HUES48 (cell line): Measurements from ENCODE around the gene FRA10AC1.

Source experiments
- H3K27ac ChIP-seq: one replicate; pipeline ENCODE4 v1.7.0; 2013; ENCODE audit warnings: low read depth, low read length, inconsistent platforms
- H3K27me3 ChIP-seq: 2 replicates; pipeline ENCODE4 v1.6.1; 2013; ENCODE audit warnings: mild to moderate bottlenecking, low read length; ENCODE audit not compliant: control insufficient read depth, insufficient read depth
- H3K36me3 ChIP-seq: 2 replicates; pipeline ENCODE4 v1.6.1; 2013; ENCODE audit warnings: low read length; ENCODE audit not compliant: control insufficient read depth, insufficient read depth
- H3K4me1 ChIP-seq: 2 replicates; pipeline ENCODE4 v1.6.1; 2013; ENCODE audit warnings: mild to moderate bottlenecking, low read length; ENCODE audit not compliant: control insufficient read depth, insufficient read depth
- H3K4me3 ChIP-seq: 2 replicates; pipeline ENCODE4 v1.5.1; 2013; ENCODE audit warnings: mild to moderate bottlenecking, low read depth, low read length
- H3K9ac ChIP-seq: 2 replicates; pipeline ENCODE4 v1.6.1; 2013; ENCODE audit warnings: mild to moderate bottlenecking, low read depth, low read length, moderate library complexity
- H3K9me3 ChIP-seq: 2 replicates; pipeline ENCODE4 v1.6.1; 2013; ENCODE audit warnings: low read length; ENCODE audit not compliant: control insufficient read depth, insufficient read depth

FRA10AC1 gene, protein sequence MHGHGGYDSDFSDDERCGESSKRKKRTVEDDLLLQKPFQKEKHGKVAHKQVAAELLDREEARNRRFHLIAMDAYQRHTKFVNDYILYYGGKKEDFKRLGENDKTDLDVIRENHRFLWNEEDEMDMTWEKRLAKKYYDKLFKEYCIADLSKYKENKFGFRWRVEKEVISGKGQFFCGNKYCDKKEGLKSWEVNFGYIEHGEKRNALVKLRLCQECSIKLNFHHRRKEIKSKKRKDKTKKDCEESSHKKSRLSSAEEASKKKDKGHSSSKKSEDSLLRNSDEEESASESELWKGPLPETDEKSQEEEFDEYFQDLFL

DNA sequence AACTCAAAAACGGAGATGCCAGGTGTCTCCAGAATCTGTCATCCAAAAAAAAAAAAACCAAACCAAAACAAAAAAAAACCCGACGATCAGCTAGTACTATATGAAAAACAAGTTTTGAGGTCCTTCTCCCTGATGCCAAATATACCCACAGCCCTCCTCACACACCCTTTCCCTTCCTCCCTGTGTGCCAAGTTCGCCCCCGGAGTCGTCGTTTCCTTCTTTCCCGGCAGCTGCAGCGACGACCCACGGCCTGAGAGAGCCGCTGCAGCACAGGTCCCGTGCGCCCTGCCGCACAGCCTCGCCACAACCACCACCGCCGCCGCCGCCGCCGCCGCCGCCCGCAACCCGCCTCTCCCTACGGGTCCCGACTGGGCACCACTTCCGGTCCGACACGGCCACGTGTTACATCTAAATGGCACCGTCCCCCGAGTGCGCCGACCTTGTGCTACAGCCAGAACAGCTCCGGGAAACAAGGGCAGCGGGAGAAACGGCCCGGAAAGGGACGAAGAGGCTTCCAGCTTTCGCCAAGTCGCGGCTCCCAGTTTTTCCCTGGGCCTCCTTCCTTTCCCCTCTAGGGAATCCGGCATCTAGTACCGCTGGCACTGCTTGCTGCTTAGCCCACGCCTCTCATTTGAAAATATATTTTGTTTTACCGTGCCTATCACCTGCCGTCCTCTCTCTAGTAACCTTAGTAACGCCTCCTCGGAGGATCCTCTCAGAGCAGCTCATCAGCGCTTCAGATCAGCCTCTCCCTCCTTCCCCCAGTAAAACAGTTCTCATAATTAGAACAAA, at the start of gene FRA10AC1:
TSS of gene FRA10AC1 (minus strand) at position 383 of the 792 bp plus-strand sequence. CDS start 2,486 bp downstream, outside the sequence.
- Histone ChIP-seq H3K36me3 (peaks cover 25% of the 10 kb centered on the region), H3K27me3 (no peaks in the 10 kb centered on the region), H3K9ac (peak within 1 kb of the TSS; percentile 87), H3K4me3 (peak within 1 kb of the TSS; percentile 87), H3K9me3 (no peaks in the 10 kb centered on the region), H3K4me1 (peaks cover 16% of the 10 kb centered on the region; the same call in 1 of the 2 replicates), H3K27ac (peak within 1 kb of the TSS; percentile 82)

DNA sequence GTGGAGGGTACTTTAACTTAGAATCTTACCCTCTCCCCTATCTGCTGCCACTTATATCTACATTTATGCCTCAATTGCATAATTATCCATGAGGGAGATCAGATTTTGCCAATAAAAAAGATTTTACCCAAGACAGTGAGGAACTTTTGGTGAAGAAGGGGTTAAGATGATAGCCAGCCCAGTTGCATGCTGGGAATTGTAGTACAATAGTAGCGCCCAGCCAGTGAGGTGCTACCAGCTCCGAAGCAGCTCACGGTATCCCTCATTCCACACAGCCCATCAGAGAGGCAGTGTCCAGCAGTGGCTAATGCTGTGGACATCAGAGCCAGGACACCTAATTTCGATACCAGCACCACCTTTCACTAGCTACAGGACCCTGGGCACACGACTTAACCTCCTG, 49.4 kb upstream of the FRA10AC1 start:
- no peak overlapping the region for H3K27ac ChIP-seq
- no peaks in the 10 kb centered on the region for H3K36me3 ChIP-seq
- H3K27me3 ChIP-seq, result peaks cover 10% of the 10 kb centered on the region
- H3K9ac ChIP-seq, result no peak overlapping the region
- no peaks in the 10 kb centered on the region for H3K9me3 ChIP-seq
- H3K4me3 ChIP-seq, result peak overlapping the region; percentile 37; the same call in 1 of the 2 replicates
- peaks cover 53% of the 10 kb centered on the region for H3K4me1 ChIP-seq

DNA sequence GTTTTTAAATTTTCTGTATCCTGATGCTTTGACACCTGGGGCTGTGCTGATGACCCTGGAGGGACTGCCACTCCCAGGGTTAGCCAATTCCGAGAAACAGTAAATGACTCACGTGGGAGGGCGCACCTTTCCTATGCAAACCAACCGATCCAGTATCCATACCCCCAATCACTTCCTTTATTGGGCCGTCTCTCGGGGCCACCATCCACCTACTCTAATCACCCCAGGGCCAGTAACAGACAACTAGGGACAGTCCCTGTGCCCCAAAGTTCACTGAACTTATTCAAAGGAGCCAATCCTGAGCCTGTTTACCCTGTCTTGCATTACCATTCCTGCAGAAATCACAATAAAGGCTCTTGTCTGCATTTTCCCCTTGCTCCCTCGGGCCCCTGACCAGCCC, 48.7 kb upstream of the FRA10AC1 start:
- no peaks in the 10 kb centered on the region for H3K36me3 ChIP-seq
- peaks cover 46% of the 10 kb centered on the region for H3K4me1 ChIP-seq
- no peak overlapping the region for H3K9ac ChIP-seq
- H3K27ac ChIP-seq, result peak overlapping the region; percentile 32
- H3K27me3 ChIP-seq, result peaks cover 3% of the 10 kb centered on the region
- no peak overlapping the region for H3K4me3 ChIP-seq
- no peaks in the 10 kb centered on the region for H3K9me3 ChIP-seq

DNA sequence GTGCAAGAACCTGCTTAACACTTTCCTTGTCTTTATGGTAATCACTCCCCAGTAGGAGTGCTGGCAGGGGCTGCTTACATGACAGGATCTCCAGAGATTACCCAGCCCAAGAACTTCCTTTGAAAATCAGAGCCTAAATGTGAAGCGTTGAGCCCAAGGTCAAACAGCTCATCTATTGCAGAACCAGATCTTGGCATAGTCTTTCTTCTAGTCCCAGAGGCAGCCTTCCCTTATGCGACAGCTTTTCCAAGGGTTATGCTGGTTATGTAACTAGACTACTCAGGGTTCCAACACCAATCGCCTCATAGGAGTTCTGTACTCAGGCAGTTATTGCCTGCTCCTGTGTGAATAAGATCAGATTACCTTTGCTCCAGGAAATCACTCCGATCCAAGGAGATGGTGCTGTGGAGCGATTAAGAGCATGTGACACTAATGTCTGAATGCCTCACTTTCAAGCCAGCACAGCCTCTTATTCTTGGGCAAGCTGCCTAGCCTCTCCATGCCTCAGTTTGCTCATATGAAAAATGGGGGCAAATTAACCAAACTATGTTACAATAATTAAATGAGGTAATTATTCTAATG, 46.9 kb upstream of the FRA10AC1 start:
- H3K9me3 ChIP-seq, result no peaks in the 10 kb centered on the region
- no peak overlapping the region for H3K9ac ChIP-seq
- peaks cover 42% of the 10 kb centered on the region for H3K4me1 ChIP-seq
- no peaks in the 10 kb centered on the region for H3K36me3 ChIP-seq
- peak overlapping the region; percentile 85 for H3K27ac ChIP-seq
- no peaks in the 10 kb centered on the region for H3K27me3 ChIP-seq
- H3K4me3 ChIP-seq, result peak overlapping the region; percentile 32

DNA sequence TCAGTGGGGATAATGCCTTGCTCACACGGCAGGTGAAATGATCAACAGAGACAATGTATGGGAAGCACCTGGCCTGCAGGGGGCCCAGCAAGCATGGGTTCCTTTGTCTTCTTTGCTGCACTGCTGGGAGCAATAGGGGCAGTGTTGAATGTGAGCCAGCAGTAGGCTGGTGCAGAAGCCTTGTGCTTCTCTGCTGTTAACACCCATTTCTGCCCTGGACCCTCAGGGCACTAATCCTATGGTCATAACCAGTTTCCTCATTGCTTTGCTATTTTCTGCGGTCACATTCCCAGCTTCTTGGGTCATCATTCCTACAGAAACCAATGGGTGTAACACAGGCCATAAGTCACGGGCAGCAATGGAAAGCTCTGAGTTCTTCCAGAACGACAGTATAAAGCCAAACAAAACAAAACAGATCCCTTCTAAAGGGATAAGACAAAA, 44.5 kb upstream of the FRA10AC1 start:
- H3K9me3 ChIP-seq, result no peaks in the 10 kb centered on the region
- H3K4me1 ChIP-seq, result peaks cover 48% of the 10 kb centered on the region
- no peaks in the 10 kb centered on the region for H3K27me3 ChIP-seq
- no peaks in the 10 kb centered on the region for H3K36me3 ChIP-seq
- H3K4me3 ChIP-seq, result no peak overlapping the region
- H3K27ac ChIP-seq, result peak overlapping the region; percentile 58
- H3K9ac ChIP-seq, result no peak overlapping the region

DNA sequence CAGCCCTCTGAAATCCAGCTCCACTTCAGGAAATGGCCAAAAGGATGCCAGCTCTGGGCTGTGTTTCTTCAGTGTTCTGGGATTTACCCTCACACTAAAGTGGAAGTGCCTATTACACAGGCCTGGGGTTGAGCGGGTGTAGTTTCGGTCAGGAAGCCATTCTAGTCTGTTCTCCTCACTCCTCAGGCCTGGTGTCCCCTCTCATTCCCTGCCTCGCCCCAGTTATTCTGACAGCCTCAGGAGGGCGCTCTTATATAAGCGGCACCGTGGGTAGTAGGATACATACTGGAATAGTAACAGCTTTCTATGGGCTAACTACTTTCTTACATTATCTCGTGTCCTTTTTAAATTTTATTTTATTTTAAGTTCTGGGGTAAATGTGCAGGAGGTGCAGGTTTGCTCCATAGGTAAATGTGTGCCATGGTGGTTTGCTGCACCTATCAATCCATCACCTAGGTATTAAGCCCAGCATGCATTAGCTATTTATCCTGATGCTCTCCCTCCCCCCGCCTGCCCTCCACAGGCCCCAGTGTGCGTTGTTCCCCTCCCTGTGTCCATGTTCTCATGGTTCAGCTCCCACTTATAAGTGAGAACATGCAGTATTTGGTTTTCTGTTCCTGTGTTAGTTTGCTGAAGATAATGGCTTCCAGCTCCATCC, 43.1 kb upstream of the FRA10AC1 start:
- Histone ChIP-seq H3K9ac (no peak overlapping the region), H3K36me3 (no peaks in the 10 kb centered on the region), H3K27me3 (no peaks in the 10 kb centered on the region), H3K9me3 (no peaks in the 10 kb centered on the region), H3K27ac (no peak overlapping the region), H3K4me1 (peaks cover 35% of the 10 kb centered on the region), H3K4me3 (no peak overlapping the region)

DNA sequence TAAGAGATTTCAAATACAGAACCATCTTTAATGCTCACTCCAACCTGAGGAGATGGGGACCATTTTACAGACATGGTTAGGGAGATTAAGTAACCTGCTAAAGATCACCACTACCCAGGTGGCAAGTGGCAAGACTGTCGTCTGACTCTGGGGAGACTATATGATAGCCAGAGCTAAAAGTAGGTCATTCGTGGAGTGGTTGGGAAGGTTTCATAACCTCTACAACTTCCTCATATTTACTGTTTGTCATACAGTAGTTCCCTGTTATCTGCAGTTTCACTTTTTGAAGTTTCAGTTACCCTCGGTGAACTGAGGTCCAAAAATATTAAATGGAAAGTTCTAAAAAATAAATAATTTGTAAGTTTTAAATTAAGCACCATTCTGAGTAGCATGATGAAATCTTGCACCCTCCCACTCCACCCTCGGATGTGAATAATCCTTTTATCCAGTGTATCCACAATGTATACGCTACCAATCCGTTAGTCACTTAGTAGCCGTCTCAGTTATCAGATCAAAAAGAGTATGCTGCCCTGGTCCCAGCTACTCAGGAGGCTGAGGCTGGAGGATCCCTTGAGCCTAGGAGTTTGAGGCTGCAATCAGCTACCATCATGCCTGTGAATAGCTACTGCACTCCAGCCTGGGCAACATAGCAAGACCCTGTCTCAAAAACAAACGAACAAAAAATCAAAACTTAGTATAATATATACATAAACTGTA, 40.4 kb upstream of the FRA10AC1 start:
- Histone ChIP-seq H3K27me3 (no peaks in the 10 kb centered on the region), H3K9ac (no peak overlapping the region), H3K36me3 (no peaks in the 10 kb centered on the region), H3K4me3 (no peak overlapping the region), H3K9me3 (no peaks in the 10 kb centered on the region), H3K27ac (no peak overlapping the region), H3K4me1 (peaks cover 14% of the 10 kb centered on the region)

DNA sequence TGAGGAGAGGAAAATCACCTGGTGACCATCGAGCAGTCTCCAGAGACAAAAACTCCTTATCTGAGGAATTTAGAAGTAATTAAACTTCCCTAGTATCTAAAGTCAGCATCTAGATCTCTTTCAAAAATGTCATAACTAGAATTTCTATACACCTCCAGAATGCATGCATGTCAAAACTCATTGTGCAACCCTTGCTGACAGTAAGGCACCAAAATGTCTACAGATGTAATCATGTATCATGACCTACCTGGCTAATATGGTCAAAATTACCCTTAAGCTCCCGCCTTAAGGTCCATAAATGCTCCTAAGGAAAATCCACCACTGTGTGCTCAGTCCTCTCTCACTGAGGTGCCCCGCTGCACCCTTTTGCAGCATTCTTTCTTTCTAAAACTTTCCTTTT, 39.0 kb upstream of the FRA10AC1 start:
- H3K4me3 ChIP-seq, result no peak overlapping the region
- H3K4me1 ChIP-seq, result peaks cover 10% of the 10 kb centered on the region; the same call in 1 of the 2 replicates
- no peaks in the 10 kb centered on the region for H3K36me3 ChIP-seq
- H3K27me3 ChIP-seq, result no peaks in the 10 kb centered on the region
- no peak overlapping the region for H3K9ac ChIP-seq
- no peaks in the 10 kb centered on the region for H3K9me3 ChIP-seq
- no peak overlapping the region for H3K27ac ChIP-seq

DNA sequence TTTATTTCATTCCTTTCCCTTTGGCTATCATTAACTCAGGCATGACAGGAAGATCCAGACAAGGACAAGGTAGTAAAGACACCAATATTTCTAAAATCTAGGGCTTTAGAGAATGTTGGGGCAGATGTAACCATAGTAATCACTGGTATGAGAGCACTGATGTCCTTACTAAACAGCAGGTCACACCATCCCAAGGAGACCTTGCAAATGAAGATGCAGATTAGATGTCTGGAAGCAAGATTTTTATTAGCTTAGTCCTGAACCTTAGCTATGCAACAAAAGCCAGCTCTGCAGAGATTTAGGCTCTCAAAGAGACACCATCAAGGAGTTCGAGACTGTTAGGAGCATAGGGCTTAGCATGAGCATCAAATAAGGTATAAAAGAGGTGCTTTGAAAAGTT, 23.6 kb upstream of the FRA10AC1 start:
- H3K27me3 ChIP-seq, result no peaks in the 10 kb centered on the region; the same call in 1 of the 2 replicates

DNA sequence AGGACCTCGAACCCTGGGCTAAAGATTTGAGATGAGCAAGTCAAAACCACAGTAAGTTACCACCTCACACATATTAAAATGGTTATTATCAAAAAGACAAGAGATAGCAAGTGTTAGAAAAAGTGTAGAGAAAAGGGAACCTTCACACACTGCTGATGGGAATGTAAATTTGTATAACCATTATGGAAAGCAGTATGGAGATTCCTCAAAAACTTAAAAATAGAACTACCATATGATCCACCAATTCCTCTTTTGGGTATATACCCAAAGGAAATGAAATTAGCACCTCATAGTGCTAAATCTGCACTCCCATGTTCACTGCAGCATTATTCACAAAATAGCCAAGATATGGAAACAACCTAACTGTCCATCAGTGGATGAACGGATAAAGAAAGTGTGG, 20.8 kb upstream of the FRA10AC1 start:
- H3K27me3 ChIP-seq, result no peaks in the 10 kb centered on the region; the same call in 1 of the 2 replicates
- H3K9me3 ChIP-seq, result no peaks in the 10 kb centered on the region
- H3K4me1 ChIP-seq, result peaks cover 10% of the 10 kb centered on the region
- no peaks in the 10 kb centered on the region for H3K36me3 ChIP-seq
- H3K27ac ChIP-seq, result no peak overlapping the region
- no peak overlapping the region for H3K9ac ChIP-seq
- H3K4me3 ChIP-seq, result no peak overlapping the region

More for the DNA sequence above, 23.6 kb upstream of the FRA10AC1 start:
- Histone ChIP-seq H3K4me3 (no peak overlapping the region), H3K9me3 (no peaks in the 10 kb centered on the region), H3K36me3 (no peaks in the 10 kb centered on the region), H3K4me1 (no peaks in the 10 kb centered on the region), H3K27ac (no peak overlapping the region), H3K9ac (no peak overlapping the region)
